GM12865 (cell line): ENCODE data around the gene IL1RAPL1.
A peak's percentile ranks its signal among the peaks of the same experiment; 100 is the strongest.

Source experiments
- DNase-seq: peaks from one replicate; pipeline ENCODE4 v3.0.0; 2010; ENCODE audit warnings: low read depth
- H3K4me3 ChIP-seq: 2 replicates; pipeline ENCODE4 v1.5.1; 2011; ENCODE audit warnings: mild to moderate bottlenecking, low read depth, low read length, control low read depth
- CTCF ChIP-seq: IDR thresholded peaks from 2 replicates; pipeline ENCODE4 v1.5.1; 2011; ENCODE audit warnings: low read length, control low read depth, low read depth, inconsistent platforms; ENCODE audit not compliant: insufficient read depth; ENCODE audit errors: missing control alignments

IL1RAPL1 gene

GRCh38 chrX:28802625-28803024, 215.4 kb downstream of the IL1RAPL1 start:
- TF ChIP-seq CTCF, result no peak
- H3K4me3 ChIP-seq, result no peak overlapping the region
- DNase-seq, result no peak

GRCh38 chrX:28835991-28836390, 248.7 kb downstream of the IL1RAPL1 start:
- H3K4me3 ChIP-seq, result no peak overlapping the region
- no peak for TF ChIP-seq CTCF
- no peak for DNase-seq

DNA sequence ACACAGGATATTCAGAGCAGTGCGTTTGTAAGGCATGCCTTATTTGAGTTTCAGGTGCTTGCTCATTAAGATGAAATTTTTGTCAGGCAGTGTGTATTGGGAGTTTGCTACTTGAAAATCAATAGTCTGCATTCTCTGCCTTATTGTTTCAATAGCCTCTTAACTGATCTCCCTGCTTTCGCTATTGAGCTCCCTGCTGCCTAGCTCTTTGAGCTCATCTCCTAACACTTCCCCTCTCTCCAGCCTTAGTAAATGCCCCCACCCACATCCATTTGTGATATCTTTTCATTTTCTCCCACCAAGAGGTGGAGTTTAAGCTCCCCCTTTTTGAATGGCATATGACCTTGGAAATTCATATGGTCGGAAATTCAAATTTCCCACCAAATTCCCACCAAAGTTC, 256.6 kb downstream of the IL1RAPL1 start:
- no peak overlapping the region for H3K4me3 ChIP-seq
- no peak for TF ChIP-seq CTCF
- no peak for DNase-seq

DNA sequence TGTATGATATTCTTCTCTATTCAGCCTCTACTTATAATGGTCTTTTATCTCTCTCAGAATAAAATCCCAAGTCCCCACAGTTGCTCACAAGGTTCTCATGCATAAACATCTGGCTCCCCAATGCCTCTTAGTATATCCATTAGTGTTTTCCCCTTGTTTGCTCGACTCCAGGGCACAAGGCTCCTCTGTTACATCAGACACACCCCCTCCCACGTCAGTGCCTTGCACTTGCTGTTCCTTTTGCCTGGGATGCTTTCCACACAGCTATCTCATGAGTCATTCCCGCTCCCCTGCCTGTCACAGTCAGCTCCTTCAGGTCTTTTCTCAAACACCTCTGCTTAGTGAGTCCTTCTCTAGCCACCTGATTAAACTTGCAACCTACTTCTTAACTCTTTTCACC, 260.2 kb downstream of the IL1RAPL1 start:
- TF ChIP-seq CTCF, result no peak
- DNase-seq, result no peak

GRCh38 chrX:28848707-28849106, 261.5 kb downstream of the IL1RAPL1 start:
- no peak for TF ChIP-seq CTCF
- DNase-seq, result peak; percentile 0
- H3K4me3 ChIP-seq, result no peak overlapping the region

More for the DNA sequence above, 260.2 kb downstream of the IL1RAPL1 start:
- H3K4me3 ChIP-seq, result no peak overlapping the region

GRCh38 chrX:28850955-28851354, 263.7 kb downstream of the IL1RAPL1 start:
- TF ChIP-seq CTCF, result no peak
- H3K4me3 ChIP-seq, result no peak overlapping the region
- DNase-seq, result no peak

DNA sequence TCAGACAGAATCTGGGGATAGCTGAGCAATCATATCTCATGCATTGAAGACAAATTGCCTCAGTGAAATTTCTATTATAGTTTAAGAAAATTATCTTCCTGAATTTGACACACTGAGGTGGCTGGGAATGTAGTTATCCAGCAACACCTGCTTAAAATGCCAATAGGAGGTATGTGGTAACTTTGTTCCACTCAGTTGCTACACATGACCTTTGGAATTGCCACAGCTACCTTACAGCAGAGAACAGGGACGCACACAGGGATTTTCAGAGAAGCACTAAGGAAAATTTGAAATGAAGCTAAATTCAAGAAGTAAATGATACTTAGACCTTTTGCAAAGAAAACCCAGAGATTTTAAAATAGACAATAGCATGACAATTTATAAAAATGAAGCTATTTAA, 264.6 kb downstream of the IL1RAPL1 start:
- DNase-seq, result no peak

More for the DNA sequence above, 264.6 kb downstream of the IL1RAPL1 start:
- no peak for TF ChIP-seq CTCF
- no peak overlapping the region for H3K4me3 ChIP-seq
